HUES64 (cell line): ENCODE data around the gene WWOX.
"Not testable (repeated sequence)": the region's sequence is repeated elsewhere in the genome, so short reads cannot be mapped to it uniquely, and the experiment has no call there.

Experiments
- H3K27ac ChIP-seq: 2 replicates; pipeline ENCODE4 v1.7.0; 2013; ENCODE audit warnings: low read depth, low read length, inconsistent platforms
- H3K27me3 ChIP-seq: 2 replicates; pipeline ENCODE4 v1.6.1; 2013; ENCODE audit warnings: mild to moderate bottlenecking, low read length; ENCODE audit not compliant: insufficient read depth
- H3K36me3 ChIP-seq: 2 replicates; pipeline ENCODE4 v1.6.1; 2013; ENCODE audit warnings: mild to moderate bottlenecking, low read length; ENCODE audit not compliant: insufficient read depth
- H3K4me1 ChIP-seq: 2 replicates; pipeline ENCODE4 v1.6.1; 2013; ENCODE audit warnings: mild to moderate bottlenecking, low read length, moderate library complexity; ENCODE audit not compliant: insufficient read depth
- H3K4me3 ChIP-seq: 2 replicates; pipeline ENCODE4 v1.5.1; 2013; ENCODE audit warnings: mild to moderate bottlenecking, low read length, moderate library complexity
- H3K9ac ChIP-seq: 2 replicates; pipeline ENCODE4 v1.6.1; 2013; ENCODE audit warnings: mild to moderate bottlenecking, low read depth, low read length
- H3K9me3 ChIP-seq: 2 replicates; pipeline ENCODE4 v1.6.1; 2013; ENCODE audit warnings: low read depth, low read length; ENCODE audit not compliant: insufficient read depth
- WGBS: fragments of 150-250, 120-280 bp; methylation state at CpG from one replicate; pipeline ENCODE4 v1.1.7; 2013; ENCODE audit warnings: missing lambda C conversion rate; 5-methylcytosine and 5-hydroxymethylcytosine counted together

The WWOX gene

GRCh38 chr16:79253100-79253631 lies 1153.7 kb downstream of the WWOX start:
- 88% methylated on average over 9 of the region's 9 CpGs for WGBS
- Histone ChIP-seq H3K4me3 (no peak overlapping the region), H3K9ac (no peak overlapping the region), H3K27me3 (no peaks in the 10 kb centered on the region), H3K4me1 (no peaks in the 10 kb centered on the region), H3K9me3 (no peaks in the 10 kb centered on the region), H3K36me3 (no peaks in the 10 kb centered on the region), H3K27ac (no peak overlapping the region)

DNA sequence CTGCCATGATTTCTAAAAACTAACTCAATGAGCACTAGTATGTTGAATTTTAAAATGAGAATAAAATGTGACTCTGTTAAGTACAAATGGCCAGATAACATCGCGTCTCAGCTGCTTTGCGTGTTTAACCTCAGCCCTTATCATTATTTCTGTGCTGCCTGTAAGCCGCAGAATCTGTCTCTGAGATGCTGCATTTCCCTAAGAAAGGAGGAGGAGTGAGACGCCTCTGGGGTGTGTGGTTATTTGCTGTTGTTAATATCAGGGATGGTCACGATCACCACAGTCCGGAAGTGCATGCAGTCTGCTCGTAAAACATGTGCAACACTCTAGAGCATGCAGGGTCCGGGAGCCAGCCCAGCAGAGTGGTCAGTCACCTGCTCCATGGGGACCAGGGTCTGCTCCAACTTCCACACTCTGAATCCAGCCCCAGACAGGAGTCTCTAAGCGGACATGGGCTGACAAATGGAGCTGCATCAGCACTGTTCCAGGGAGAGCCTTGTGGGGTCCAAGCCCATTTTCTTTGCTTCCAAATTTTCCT lies 1158.6 kb downstream of the WWOX start:
- Histone ChIP-seq H3K36me3 (no peaks in the 10 kb centered on the region), H3K9ac (no peak overlapping the region), H3K27me3 (no peaks in the 10 kb centered on the region), H3K9me3 (no peaks in the 10 kb centered on the region), H3K27ac (no peak overlapping the region), H3K4me3 (no peak overlapping the region), H3K4me1 (no peaks in the 10 kb centered on the region)
- WGBS = 93% methylated on average over 10 of the region's 10 CpGs

- not testable (repeated sequence) for H3K27me3 ChIP-seq, H3K4me1 ChIP-seq, H3K9me3 ChIP-seq, H3K27ac ChIP-seq, H3K4me3 ChIP-seq, H3K36me3 ChIP-seq, H3K9ac ChIP-seq
- 94% methylated on average over 4 of the region's 4 CpGs for WGBS
These were observed 1161.4 kb downstream of the WWOX start for GRCh38 chr16:79260890-79261289.

DNA sequence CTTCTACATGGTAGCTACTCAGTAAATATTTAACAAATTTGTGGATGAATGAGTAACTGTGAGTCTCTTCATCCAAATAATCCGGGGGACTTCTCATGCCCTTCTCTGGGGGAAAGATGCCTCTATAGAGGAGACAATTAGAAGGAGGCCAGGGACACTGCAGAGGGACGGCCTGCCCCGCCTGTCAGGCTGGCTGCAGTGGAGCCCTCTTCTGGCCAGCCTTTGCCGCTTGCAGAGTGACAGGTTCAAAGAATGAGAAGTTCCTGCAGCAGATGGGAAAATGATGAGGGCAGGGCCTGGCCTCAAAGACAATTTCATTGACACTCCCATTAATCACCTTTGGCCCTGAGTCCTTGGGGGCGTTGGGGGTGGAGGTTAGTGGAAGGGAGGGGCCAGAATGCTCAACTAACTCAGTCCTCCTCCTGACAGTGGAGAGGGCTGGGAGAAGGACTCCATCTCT lies 1162.1 kb downstream of the WWOX start:
- H3K4me3 ChIP-seq = no peak overlapping the region
- WGBS = 46% methylated on average over 4 of the region's 5 CpGs
- H3K36me3 ChIP-seq = no peaks in the 10 kb centered on the region
- no peaks in the 10 kb centered on the region for H3K9me3 ChIP-seq
- no peaks in the 10 kb centered on the region for H3K4me1 ChIP-seq
- H3K27ac ChIP-seq = no peak overlapping the region
- H3K9ac ChIP-seq = no peak overlapping the region
- H3K27me3 ChIP-seq = no peaks in the 10 kb centered on the region

DNA sequence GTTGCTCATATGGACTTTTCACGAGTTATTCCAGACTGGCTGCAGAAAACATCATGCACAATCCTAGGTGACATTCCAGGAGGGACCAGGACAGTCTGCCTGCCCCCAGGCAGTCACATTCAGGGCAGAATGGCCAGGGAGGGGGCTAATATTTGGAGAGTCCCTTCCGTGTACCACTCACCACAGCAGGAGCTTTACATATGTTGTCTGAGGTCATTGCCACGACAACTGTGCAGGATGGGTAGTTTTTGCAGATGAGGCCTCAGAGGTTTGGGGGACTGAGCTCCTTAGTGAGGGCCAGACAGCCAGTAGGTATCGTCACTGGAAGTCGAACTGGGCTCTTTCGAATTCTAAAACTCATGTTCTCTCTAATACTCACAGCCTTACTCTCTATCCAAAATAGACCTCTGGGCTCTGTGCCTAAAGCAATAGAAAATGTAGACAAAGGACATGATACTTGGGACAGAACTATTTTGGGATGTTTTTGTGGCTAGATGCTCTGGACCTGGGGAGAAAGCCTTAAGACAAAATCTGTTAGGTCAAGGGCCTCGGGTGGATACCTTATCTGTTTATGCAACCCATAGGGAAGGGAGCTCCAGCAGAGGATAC lies 1162.6 kb downstream of the WWOX start:
- Histone ChIP-seq H3K4me3 (no peak overlapping the region), H3K4me1 (no peaks in the 10 kb centered on the region), H3K9me3 (no peaks in the 10 kb centered on the region), H3K36me3 (no peaks in the 10 kb centered on the region), H3K9ac (no peak overlapping the region), H3K27me3 (no peaks in the 10 kb centered on the region), H3K27ac (no peak overlapping the region)
- WGBS = 89% methylated on average over 7 of the region's 7 CpGs
